Endothelial cell (in vitro differentiated cells): ENCODE measurements around the gene SCIN. TPM values are rescaled to one million over a fixed set of nuclear protein-coding genes. Genes with fewer than 3 reads are reported as not detected.
"Not testable (repeated sequence)": the region's sequence is repeated elsewhere in the genome, so short reads cannot be mapped to it uniquely, and the experiment has no call there.

ENCODE experiments used
- DNase-seq: peaks from one replicate; pipeline ENCODE4 v3.0.0; 2021; ENCODE audit warnings: low spot score
- H3K27ac Mint-ChIP-seq: one replicate; pipeline ENCODE4 v1.8.0; 2021; ENCODE audit warnings: mixed read lengths, inconsistent platforms; ENCODE audit not compliant: unreplicated experiment
- H3K27me3 Mint-ChIP-seq: one replicate; pipeline ENCODE4 v1.8.0; 2021; ENCODE audit warnings: mild to moderate bottlenecking, moderate library complexity, mixed read lengths, inconsistent platforms; ENCODE audit not compliant: unreplicated experiment
- H3K36me3 Mint-ChIP-seq: one replicate; pipeline ENCODE4 v1.8.0; 2021; ENCODE audit warnings: mild to moderate bottlenecking, low read depth, mixed read lengths, inconsistent platforms; ENCODE audit not compliant: unreplicated experiment
- H3K4me1 Mint-ChIP-seq: one replicate; pipeline ENCODE4 v1.8.0; 2021; ENCODE audit warnings: mild to moderate bottlenecking, mixed read lengths, inconsistent platforms; ENCODE audit not compliant: unreplicated experiment
- H3K4me3 Mint-ChIP-seq: one replicate; pipeline ENCODE4 v1.8.0; 2021; ENCODE audit warnings: mild to moderate bottlenecking, mixed read lengths, inconsistent platforms; ENCODE audit not compliant: unreplicated experiment
- H3K9me3 Mint-ChIP-seq: one replicate; pipeline ENCODE4 v1.8.0; 2021; ENCODE audit warnings: mixed read lengths, inconsistent platforms; ENCODE audit not compliant: unreplicated experiment
- CTCF ChIP-seq: fragments of 200-600 bp; sonication (generic); IDR thresholded peaks from one replicate; pipeline ENCODE4 v1.5.0; 2021; ENCODE audit warnings: antibody characterized with exemption; ENCODE audit not compliant: unreplicated experiment
- total RNA-seq: library from RNA; stranded (reverse); fragmentation: NEBNext Ultra II Directional; extraction: Animal tissue kit (Norgen Biotek cat#: 25700); gene quantifications from one replicate; pipeline ENCODE4 v1.2.1, GENCODE V29; 2021; ENCODE audit not compliant: unreplicated experiment

Gene SCIN
- total RNA-seq, 1 donor from 2014 or later, result 8.2 TPM

GRCh38 chr7:12649348-12649747, 78.8 kb downstream of the SCIN start:
- Mint-ChIP-seq H3K4me1 (no peaks in the 10 kb centered on the region), H3K27ac (no peak overlapping the region), H3K9me3 (no peaks in the 10 kb centered on the region), H3K36me3 (no peaks in the 10 kb centered on the region), H3K27me3 (no peaks in the 10 kb centered on the region), H3K4me3 (no peak overlapping the region)
- TF ChIP-seq CTCF, result no peak
- DNase-seq, result no peak

- DNase-seq, result no peak
- Mint-ChIP-seq H3K27ac (no peak overlapping the region), H3K4me3 (no peak overlapping the region), H3K36me3 (no peaks in the 10 kb centered on the region), H3K4me1 (no peaks in the 10 kb centered on the region), H3K9me3 (no peaks in the 10 kb centered on the region), H3K27me3 (no peaks in the 10 kb centered on the region)
- no peak for TF ChIP-seq CTCF
Measured at GRCh38 chr7:12650080-12650479, 79.6 kb downstream of the SCIN start.

GRCh38 chr7:12653110-12653509, 82.6 kb downstream of the SCIN start:
- DNase-seq, result no peak
- Mint-ChIP-seq H3K4me1 (no peaks in the 10 kb centered on the region), H3K27me3 (no peaks in the 10 kb centered on the region)

GRCh38 chr7:12653518-12653917, 83.0 kb downstream of the SCIN start:
- H3K27ac Mint-ChIP-seq, result no peak overlapping the region
- DNase-seq, result no peak
- no peaks in the 10 kb centered on the region for H3K36me3 Mint-ChIP-seq
- no peaks in the 10 kb centered on the region for H3K4me1 Mint-ChIP-seq
- no peak overlapping the region for H3K4me3 Mint-ChIP-seq
- no peaks in the 10 kb centered on the region for H3K27me3 Mint-ChIP-seq
- H3K9me3 Mint-ChIP-seq, result no peaks in the 10 kb centered on the region
- no peak for TF ChIP-seq CTCF

More at GRCh38 chr7:12653110-12653509, 82.6 kb downstream of the SCIN start:
- no peaks in the 10 kb centered on the region for H3K9me3 Mint-ChIP-seq
- no peak for TF ChIP-seq CTCF
- no peaks in the 10 kb centered on the region for H3K36me3 Mint-ChIP-seq
- no peak overlapping the region for H3K4me3 Mint-ChIP-seq
- no peak overlapping the region for H3K27ac Mint-ChIP-seq

GRCh38 chr7:12655161-12655560, 84.6 kb downstream of the SCIN start:
- no peak for TF ChIP-seq CTCF
- Mint-ChIP-seq H3K4me3 (no peak overlapping the region), H3K36me3 (no peaks in the 10 kb centered on the region), H3K27ac (no peak overlapping the region), H3K9me3 (no peaks in the 10 kb centered on the region), H3K27me3 (peaks cover 3% of the 10 kb centered on the region), H3K4me1 (no peaks in the 10 kb centered on the region)
- DNase-seq, result no peak

GRCh38 chr7:12660423-12660822, 89.9 kb downstream of the SCIN start:
- not testable (repeated sequence) for H3K4me3 Mint-ChIP-seq, H3K4me1 Mint-ChIP-seq, DNase-seq, H3K27ac Mint-ChIP-seq, H3K27me3 Mint-ChIP-seq, H3K36me3 Mint-ChIP-seq, H3K9me3 Mint-ChIP-seq

- H3K4me1 Mint-ChIP-seq, H3K27me3 Mint-ChIP-seq, H3K36me3 Mint-ChIP-seq, H3K9me3 Mint-ChIP-seq, DNase-seq, H3K27ac Mint-ChIP-seq, H3K4me3 Mint-ChIP-seq: not testable (repeated sequence)
Measured at GRCh38 chr7:12660986-12661385, 90.5 kb downstream of the SCIN start.
